Measurements from ENCODE around the gene PPP3CB.
A peak's percentile ranks its signal among the peaks of the same experiment; 100 is the strongest.
"Not testable (repeated sequence)": the region's sequence is repeated elsewhere in the genome, so short reads cannot be mapped to it uniquely, and the experiment has no call there.

The PPP3CB gene

GRCh38 chr10:73414230-73414945, 81.4 kb downstream of the PPP3CB start:
- no peak for DNase-seq (ENCODE audit: low read depth)

- peak; percentile 85 for DNase-seq (ENCODE audit: low read depth)
Measured at GRCh38 chr10:73413528-73414229, 82.1 kb downstream of the PPP3CB start, which contains the start of gene ANXA7. ANXA7 (minus strand) TSS chr10:73414058; CDS start chr10:73400856, 13,202 bp downstream.

DNA sequence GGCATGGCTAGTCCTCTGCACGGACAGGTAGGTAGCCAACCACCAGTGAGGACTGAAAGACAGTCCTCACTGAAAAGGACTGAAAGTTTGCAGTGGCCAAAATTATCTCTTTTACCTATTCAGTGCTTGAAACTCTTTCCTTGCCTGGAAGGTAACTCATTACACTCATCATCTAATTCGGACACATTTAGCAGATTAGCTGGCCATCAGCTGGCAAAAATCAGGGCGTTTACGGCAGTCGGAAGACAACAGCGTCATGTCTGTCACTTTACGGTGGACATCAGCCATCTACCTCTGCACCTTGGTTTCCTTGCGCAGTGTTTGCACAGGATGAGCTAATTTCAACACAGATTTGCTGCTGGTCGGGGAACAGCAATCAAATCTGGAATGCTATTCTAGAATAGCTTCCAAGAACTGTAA, 82.7 kb downstream of the PPP3CB start:
- no peak for DNase-seq (ENCODE audit: low read depth)

- DNase-seq (ENCODE audit: low read depth) = no peak
Measured at GRCh38 chr10:73410897-73411296, 84.9 kb downstream of the PPP3CB start.

- no peak for DNase-seq (ENCODE audit: low read depth)
Measured at GRCh38 chr10:73408978-73409521, 86.8 kb downstream of the PPP3CB start.

DNA sequence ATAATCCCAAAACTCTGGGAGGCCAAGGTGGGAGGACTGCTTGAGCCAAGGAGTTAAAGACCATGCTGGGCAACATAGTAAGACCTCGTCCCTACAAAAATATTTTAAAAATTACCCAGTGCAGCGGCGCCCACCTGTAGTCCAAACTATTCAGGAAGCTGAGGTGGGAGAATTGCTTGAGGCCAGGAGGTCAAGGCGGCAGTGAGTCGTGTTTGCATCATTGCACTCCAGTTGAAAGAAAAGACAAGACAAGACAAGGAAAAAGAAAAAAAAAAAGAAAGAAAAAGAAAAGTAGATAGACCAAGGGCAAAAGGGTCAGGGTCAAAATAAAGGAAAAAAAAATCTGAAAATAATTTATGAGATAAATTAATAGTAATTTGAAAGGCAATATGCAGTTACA, 87.8 kb downstream of the PPP3CB start:
- DNase-seq (ENCODE audit: low read depth) = no peak

DNA sequence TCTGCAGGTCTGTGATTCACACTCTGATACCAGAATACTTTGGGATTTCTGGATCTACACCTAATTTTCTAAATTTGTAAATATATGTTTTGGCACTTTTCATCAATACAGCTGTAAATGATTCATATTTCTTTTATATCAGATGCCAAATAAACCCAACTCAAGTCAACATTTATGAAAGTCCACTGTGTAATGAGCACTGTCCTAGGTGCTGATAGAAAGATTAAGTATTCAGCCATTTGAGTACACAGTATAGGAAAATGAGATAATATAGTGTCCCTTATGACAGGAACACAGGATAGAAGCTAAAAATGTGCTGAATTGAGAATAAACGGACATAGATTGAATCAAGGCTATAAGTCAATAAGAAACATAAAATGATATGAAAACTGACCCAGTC, 88.3 kb downstream of the PPP3CB start:
- no peak for DNase-seq (ENCODE audit: low read depth)

GRCh38 chr10:73406846-73407245, 89.0 kb downstream of the PPP3CB start:
- DNase-seq (ENCODE audit: low read depth) = no peak

GRCh38 chr10:73405556-73405955, 90.3 kb downstream of the PPP3CB start:
- DNase-seq (ENCODE audit: low read depth) = no peak

GRCh38 chr10:73404690-73405089, 91.1 kb downstream of the PPP3CB start:
- no peak for DNase-seq (ENCODE audit: low read depth)

DNA sequence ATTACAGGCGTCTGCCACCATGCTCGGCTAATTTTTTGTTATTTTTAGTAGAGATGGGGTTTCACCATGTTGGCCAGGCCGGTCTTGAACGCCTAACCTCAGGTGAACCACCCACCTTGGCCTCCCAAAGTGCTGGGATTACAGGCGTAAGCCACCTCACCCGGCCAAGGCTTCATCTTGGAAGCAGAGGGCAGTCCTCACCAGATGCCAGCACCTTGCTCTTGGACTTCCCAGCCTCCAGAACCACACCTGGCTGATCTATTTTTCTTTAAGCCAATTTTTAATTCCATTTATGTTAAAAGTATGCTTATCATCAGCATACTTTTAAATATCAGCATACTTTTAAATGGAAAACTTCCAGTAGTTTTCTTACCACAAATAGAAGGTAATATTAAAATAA, 94.2 kb downstream of the PPP3CB start:
- no peak for DNase-seq (ENCODE audit: low read depth)

DNA sequence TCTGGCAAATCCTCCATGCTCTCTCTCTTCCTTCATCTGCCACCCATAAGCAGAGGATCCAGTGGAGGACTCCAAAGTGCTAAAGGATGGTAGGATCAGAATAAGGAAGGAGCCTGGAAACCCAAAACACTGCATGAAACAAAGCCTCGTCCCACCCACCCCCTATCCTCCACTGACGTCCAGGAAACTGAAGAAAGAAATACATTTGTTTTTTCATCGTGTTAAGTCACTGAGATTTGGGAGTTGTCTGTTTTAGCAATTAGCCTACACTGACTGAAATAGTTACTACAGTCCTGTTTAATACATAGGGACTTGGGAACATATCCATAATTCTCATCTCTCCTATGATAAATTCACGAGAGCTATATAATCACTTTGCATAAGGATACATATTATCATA, 96.8 kb downstream of the PPP3CB start:
- no peak for DNase-seq (ENCODE audit: low read depth)

GRCh38 chr10:73398024-73398423, 97.8 kb downstream of the PPP3CB start:
- DNase-seq (ENCODE audit: low read depth) = no peak

DNA sequence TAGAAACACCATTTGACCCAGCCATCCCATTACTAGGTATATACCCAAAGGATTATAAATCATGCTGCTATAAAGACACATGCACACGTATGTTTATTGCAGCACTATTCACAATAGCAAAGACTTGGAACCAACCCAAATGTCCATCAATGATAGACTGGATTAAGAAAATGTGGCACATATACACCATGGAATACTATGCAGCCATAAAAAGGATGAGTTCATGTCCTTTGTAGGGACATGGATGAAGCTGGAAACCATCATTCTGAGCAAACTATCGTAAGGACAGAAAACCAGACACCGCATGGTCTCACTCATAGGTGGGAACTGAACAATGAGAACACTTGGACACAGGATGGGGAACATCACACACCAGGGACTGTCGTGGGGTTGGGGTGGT, 101.5 kb downstream of the PPP3CB start:
- not testable (repeated sequence) for DNase-seq (ENCODE audit: low read depth)

- DNase-seq (ENCODE audit: low read depth) = no peak
Measured at GRCh38 chr10:73388228-73388627, 107.6 kb downstream of the PPP3CB start.

- no peak for DNase-seq (ENCODE audit: low read depth)
Measured at GRCh38 chr10:73386583-73386982, 109.2 kb downstream of the PPP3CB start.
